GM23338 (cell line): ENCODE results near the gene SF1.

Source experiments
- CTCF ChIP-seq, 2 experiments: fragments of 200-600 bp in 1 of 2; sonication (generic) in 1 of 2; conservative IDR thresholded peaks; 2 replicates each; pipeline versions ENCODE4 v1.5.1 to v1.6.1; 2016 to 2017; ENCODE audit warnings: antibody characterized with exemption in 2 of 2, low read depth in 2 of 2, mild to moderate bottlenecking in 2 of 2, moderate library complexity in 1 of 2
- EZH2 ChIP-seq: fragments of 200-600 bp; sonication (generic); IDR thresholded peaks from one replicate; pipeline ENCODE4 v1.8.0; 2017; ENCODE audit warnings: antibody characterized with exemption, mild to moderate bottlenecking, low read depth; ENCODE audit not compliant: unreplicated experiment
- EZH2phosphoT487 ChIP-seq: fragments of 200-600 bp; sonication (generic); IDR thresholded peaks from one replicate; pipeline ENCODE4 v1.8.1; 2018; ENCODE audit warnings: antibody characterized with exemption; ENCODE audit not compliant: unreplicated experiment
- NANOG ChIP-seq: IDR thresholded peaks from 2 replicates; pipeline ENCODE4 v1.6.1; 2016; ENCODE audit warnings: antibody characterized with exemption, borderline replicate concordance
- POLR2AphosphoS5 ChIP-seq: IDR thresholded peaks from 2 replicates; pipeline ENCODE4 v1.6.1; 2016; ENCODE audit warnings: antibody characterized with exemption, low read depth
- REST ChIP-seq: IDR thresholded peaks from one replicate; pipeline ENCODE4 v1.6.1; 2018; ENCODE audit warnings: antibody characterized with exemption; ENCODE audit not compliant: unreplicated experiment

GRCh38 chr11:64718780-64719124 is 59.6 kb downstream of the SF1 start:
- no peak for TF ChIP-seq CTCF (conservative IDR thresholded peaks at IDR 0.05; ENCODE audit: low read depth in 2 of 2)
- TF ChIP-seq EZH2 = no peak
- no peak for TF ChIP-seq POLR2AphosphoS5
- no peak for TF ChIP-seq EZH2phosphoT487
- TF ChIP-seq NANOG = no peak
- TF ChIP-seq REST = no peak
